GM19324 (cell line): ENCODE data around the gene PRSS22.
A peak's percentile ranks its signal among the peaks of the same experiment; 100 is the strongest.

Experiments
- ATAC-seq: cut with Tn5 transposase; IDR thresholded peaks from one replicate; pipeline ENCODE4 v1.9.1; 2021; ENCODE audit warnings: mild to moderate bottlenecking, moderate library complexity; ENCODE audit not compliant: unreplicated experiment, low FRiP score

The PRSS22 gene

DNA sequence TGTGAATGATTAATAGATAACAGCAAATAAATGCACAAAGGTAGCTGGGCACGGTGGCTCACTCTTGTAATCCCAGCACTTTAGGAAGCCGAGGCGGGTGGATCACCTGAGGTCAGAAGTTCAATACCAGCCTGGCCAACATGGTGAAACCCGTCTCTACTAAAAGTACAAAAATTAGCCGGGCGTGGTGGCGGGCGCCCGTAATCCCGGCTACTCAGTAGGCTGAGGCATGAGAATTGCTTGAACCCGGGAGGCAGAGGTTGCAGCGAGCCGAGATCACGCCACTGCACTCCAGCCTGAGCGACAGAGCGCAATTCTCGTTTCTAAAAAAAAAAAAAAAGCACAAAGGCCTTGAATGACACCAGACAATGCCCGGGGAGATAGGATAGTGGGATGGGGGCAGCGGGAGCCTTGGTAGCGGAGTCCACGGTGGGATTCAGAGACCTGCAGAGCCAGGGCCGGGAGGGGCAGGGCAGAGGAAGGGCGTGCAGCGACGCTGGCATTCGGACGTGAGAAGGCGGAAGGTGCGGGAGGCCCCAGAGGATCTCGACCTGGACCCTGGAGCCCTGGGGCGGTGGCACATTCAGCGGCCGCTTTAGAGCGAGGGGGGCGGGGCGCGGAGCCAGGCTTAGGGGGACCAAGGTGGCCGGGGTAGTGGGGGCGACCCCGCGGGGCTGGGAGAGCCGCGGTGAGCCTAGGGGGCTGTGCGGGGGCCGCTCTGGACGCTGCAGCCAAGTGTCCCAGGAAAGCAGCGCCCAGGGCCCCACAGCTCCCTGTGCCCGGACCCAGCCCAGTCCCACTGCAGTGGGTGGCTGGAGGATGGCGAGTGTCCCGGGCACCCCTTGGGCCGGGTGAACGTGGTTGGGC lies 24.0 kb upstream of the PRSS22 start:
- peak; percentile 10 for ATAC-seq

DNA sequence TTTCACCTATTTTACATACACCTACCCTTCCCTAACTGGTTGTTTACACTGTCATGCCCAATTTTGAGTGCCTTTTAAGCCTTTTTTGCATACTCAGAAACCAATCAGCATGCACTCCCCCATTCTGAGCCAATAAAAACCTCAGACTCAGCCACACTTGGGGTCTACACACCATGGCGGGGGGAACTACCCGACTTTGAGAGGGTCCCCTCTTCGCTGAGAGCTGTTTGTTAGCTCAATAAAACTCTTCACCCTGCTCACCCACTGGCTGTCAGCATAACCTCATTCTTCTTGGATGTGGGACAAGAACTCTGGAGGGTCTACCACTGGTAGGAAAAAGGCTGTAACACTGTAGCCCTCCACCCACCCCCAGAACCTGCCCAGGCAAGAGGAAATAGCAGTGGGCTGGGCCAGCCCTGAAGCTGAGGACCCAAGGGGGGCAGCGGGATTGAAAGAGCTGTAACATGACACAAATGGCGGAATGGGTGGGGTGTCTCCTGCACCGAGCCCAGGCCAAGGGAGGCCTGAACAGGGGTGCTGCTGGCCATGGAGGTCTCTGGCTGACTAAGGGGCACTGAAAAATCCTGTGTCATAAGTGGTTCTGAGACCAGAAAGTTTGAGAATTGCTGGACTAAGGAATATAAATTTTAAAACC lies 22.0 kb upstream of the PRSS22 start:
- ATAC-seq: no peak

DNA sequence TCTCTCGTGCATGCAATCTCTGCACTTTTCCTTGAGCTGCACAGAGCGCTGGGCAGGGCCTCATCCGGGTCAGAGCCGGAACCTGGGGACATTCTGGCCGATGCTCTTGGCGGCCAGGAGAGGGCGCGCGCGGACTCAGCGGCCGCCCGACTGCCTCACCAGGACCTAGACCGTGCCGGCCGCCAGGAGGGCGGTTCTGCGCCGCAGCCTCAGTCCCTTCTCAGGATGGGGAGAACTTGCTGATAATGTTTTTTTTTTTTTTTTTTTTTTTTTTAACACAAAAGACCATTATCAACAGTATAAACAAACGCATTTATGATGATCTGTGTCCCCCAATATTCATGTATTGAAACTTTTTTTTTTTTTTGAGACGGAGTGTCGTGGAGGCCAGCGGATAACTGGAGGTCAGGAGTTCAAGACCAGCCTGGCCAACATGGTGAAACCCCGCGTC lies 17.0 kb upstream of the PRSS22 start:
- peak; percentile 76 for ATAC-seq

GRCh38 chr16:2874032-2874911 lies 16.3 kb upstream of the PRSS22 start:
- no peak for ATAC-seq

DNA sequence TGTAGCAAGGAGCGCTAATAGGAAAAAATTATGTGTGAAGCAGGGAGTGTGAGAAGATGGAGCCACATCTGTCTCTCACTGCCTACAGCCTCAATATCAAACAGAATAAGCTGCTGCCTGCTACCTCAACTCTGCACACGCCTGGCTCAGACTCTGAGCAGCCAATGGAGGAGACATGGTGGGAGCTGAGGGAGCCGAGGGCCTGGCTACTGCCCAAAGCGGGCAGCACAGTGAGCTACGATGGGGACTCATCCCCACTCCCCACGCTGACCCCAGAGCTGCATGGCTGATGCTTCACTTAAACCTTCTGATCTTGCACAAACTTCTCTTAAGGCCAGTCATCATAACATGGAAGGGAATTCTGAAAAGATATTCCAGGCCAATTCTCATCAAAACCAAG lies 14.0 kb upstream of the PRSS22 start:
- ATAC-seq: no peak

DNA sequence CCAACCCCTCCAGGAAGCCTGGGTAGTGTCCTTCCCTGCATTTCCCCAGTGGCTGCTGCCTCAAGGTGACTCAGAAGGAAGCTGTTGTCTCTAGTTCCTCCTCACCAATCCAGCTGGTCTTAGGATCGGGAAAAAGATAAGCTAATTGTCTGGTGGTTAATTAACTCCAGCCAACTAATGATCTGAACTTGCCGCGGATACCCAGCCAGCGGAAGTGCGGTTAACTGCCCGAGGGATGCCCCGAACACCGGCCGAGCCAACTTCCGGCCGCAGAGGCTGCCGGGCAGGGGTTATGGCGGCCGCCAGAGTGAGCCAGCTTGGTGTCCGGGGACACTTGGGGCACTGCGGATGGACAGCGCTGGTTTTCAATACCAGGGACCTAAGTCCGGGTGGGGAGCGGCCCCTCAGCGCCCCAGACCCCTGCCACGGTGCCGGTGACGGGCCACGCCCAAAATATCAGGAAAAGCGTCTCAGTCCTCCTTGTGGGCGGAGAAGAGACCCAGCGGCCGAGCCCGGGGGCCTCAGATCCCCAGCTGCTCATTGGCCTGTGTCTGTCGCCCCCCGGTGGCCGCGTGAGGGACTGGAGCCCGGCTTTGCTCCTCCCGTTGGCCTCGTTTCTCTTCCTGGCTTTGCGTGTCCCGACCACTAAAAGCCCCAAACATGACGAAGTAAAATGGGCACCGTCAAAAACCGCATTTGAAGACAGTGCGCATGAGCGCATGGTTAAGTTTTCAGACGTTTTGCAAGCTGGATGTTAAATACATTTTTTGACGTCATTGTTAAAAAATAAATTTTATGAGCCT lies 10.2 kb upstream of the PRSS22 start:
- ATAC-seq: peak; percentile 83

GRCh38 chr16:2867661-2867986 lies 9.7 kb upstream of the PRSS22 start:
- ATAC-seq: no peak

GRCh38 chr16:2866431-2866830 lies 8.5 kb upstream of the PRSS22 start:
- ATAC-seq: no peak

DNA sequence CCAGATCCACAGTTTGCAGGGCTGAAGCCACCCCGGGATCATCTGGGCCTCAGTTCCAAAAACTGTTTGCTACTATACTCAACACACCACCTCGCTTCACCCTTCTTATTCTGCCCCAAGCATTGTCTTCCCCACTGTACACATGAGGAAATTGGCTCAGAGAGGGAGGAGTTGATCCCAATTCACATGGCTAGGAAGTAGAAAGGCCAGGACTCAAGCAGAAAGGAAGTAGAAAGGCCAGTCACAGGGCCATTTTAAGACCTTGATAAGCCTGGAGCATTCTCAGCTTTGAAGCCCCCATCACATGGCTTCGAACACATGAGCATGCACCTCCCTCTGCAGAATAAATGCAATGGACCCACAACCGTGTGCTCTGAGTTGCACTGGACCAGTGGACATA lies 7.7 kb upstream of the PRSS22 start:
- no peak for ATAC-seq

- ATAC-seq: no peak
These were observed 3.0 kb upstream of the PRSS22 start for GRCh38 chr16:2860826-2861567.

DNA sequence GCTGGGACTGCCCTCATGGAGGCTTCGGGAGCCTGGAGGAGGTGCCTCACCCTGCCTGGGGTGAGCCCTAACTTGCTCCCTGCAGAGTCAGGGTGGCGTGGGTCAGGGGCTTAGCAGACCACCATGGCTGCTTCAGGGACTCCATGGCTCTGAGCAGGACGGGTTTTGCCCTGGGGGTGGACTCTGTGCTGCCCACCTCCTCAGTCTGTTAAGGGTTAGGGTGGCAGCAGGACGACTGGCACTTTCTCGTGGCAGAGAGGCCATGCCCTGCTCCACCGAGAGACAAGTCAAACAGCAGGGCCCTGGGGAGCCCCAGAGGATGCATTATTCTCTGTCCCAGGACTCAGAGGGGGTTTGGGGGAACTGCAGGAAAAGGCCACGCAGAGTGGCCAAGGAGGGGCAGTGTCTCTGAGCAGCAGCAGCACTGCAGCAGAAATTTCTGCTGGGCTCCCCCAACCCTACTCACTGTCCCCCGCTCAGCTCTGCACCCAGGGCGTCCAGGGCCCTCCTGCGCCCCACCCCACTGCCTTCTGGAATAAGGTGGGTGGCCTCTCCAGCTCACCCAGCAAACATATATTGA lies 1.8 kb upstream of the PRSS22 start:
- no peak for ATAC-seq

DNA sequence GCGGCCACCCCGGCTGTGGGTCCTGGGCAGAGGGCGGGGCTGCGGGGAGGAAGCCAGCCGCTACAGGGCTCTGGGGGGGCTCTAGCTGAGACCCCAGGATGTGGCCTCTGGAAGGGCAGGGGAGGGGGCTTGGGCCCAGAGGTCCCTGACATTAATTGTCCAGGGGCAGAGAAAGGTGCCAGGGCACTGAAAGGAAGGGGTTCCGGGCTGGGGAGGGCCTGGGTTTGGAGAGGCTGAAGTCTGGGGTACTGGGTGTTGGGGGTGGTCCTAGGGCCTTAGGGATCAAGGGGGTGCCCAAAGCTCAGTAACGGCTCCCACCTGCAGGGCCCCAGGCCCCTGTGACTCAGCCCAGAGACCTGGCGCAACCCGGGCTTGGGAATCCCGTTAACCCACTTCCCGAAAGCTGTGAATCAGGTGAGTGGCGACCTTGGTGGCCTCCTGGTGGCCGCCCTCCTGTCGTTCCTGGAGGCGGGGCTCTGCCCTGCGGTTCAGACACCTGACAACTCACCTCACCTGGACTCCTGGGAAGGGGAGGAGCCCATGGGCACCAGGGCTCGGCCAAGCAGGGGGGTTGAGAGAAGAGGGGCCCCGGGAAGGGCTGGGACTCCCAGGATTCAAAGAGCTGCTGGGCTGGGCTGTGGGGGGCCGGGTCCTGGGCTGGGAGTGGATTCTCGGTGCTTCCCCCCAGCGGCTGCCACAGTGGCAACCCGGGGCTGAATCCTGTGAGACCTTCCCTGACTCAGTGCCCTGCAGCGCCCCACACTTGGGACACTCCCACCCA lies 465 bp upstream of the PRSS22 start:
- no peak for ATAC-seq

DNA sequence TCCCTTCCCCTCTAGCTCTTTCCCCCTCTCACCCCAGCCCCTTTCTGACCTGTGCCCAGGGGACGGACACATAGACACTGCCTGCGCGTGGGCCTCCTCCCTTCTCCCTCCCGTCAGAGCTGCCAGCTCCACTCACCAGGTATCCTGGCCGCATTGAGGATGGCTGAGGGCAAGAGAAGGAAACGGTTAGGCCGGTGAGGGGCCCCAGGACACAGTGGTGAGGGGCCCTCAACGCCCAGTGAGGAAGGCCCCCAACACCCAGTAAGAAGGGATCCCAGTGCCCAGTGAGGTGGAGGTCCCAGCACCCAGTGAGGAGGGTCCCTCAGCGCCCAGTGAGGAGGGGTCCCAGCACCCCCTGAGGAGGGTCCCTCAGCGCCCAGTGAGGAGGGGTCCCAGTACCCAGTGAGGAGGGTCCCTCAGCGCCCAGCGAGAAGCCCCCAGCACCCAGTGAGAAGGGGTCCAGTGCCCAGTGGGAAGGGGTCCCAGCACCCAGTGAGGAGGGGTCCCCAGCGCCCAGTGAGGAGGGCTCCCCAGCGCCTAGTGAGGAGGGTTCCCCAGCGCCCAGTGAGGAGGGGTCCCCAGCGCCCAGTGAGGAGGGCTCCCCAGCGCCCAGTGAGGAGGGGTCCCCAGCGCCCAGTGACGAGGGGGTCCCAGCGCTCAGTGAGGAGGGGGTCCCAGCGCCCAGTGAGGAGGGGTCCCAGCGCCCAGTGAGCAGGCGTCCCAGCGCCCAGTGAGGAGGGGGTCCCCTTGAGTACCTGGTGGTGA lies 1.1 kb downstream of the PRSS22 start:
- ATAC-seq: no peak

DNA sequence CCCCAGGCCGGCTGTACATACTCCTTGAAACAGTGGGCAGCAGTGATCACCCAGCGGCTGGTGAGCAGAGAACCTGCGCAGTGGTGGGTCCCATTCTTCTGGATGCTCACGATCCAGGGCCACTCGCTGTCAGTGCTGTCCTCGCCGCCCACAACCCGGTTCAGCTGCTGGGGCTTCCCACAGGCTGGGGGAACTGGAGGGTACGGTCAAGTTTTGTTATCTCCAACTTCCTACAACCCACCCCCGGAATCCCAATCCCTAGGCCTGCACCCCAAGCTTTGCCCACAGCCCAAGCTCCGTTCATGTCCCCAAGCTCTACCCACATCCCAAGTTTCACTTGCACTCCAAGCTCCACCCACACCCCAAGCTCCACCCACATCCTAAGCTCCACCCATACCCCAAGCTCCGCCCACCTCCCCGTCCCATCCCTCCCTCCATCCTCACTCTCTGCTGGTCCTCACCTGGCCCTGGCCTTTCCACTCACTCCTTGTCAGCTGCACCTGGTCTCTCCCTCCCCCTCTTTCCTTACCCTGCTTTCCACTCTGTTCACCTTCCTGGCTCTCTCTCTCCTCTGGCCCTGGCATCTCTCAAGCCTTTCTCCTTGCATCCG lies 1.8 kb downstream of the PRSS22 start:
- ATAC-seq: no peak

- no peak for ATAC-seq
These were observed 2.4 kb downstream of the PRSS22 start for GRCh38 chr16:2855536-2855935.

DNA sequence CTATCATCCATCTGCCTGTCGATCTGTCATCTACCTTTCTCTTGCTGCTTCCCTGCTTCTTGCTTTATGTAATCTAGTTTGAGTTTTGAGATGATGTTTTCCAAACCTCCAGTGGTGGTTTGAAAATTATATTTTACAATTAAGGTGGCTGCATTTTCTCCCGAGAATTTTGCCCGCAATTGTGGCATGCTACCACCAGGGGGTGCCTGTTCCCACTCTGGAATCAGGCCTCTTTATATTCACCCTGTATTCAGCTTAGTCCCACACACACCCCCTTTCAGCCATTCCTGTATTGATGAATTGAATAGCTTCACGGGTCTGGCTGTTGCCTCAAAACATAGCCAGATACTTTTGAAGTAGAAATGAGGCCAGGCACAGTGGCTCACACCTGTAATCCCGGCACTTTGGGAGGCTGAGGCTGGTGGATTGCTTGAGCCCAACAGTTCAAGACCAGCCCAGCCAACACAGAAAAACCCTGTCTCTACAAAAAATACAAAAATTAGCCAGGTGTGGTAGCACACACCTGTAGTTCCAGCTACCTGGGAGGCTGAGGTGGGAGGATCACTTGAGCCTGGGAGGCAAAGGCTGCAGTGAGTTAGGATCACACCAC lies 3.2 kb downstream of the PRSS22 start:
- ATAC-seq: no peak

DNA sequence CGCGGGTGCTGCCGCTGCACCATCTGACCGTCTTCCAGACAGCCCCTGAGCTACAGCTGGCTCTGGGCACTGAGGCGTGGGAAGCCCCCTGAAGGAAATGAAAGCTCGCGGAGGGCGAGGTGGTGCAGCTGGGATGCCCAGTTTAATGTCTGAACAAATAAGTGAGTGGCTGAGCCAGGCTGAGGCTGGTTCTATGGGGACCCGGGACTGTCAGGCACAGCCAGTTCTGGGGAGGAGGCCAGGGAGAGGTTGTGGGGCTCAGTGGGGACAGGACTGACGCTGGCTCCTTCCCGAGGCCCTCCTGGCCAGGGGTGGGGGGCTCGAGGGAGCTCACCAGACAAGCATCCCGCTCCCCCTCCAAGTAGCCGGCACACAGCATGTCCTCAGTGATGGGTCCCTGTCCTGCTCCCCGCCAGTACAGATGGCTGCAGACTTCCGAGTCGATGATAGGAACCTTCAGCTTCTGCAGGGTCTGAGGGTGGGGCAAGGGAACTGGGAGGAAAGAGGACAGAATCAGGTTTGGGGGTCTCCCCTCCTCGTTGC lies 4.4 kb downstream of the PRSS22 start:
- no peak for ATAC-seq
